HUES48 (cell line): ENCODE data around the gene CASZ1.
A peak's percentile ranks its signal among the peaks of the same experiment; 100 is the strongest.

Experiments used
- H3K27ac ChIP-seq: one replicate; pipeline ENCODE4 v1.7.0; 2013; ENCODE audit warnings: low read depth, low read length, inconsistent platforms
- H3K27me3 ChIP-seq: 2 replicates; pipeline ENCODE4 v1.6.1; 2013; ENCODE audit warnings: mild to moderate bottlenecking, low read length; ENCODE audit not compliant: control insufficient read depth, insufficient read depth
- H3K36me3 ChIP-seq: 2 replicates; pipeline ENCODE4 v1.6.1; 2013; ENCODE audit warnings: low read length; ENCODE audit not compliant: control insufficient read depth, insufficient read depth
- H3K4me1 ChIP-seq: 2 replicates; pipeline ENCODE4 v1.6.1; 2013; ENCODE audit warnings: mild to moderate bottlenecking, low read length; ENCODE audit not compliant: control insufficient read depth, insufficient read depth
- H3K4me3 ChIP-seq: 2 replicates; pipeline ENCODE4 v1.5.1; 2013; ENCODE audit warnings: mild to moderate bottlenecking, low read depth, low read length
- H3K9ac ChIP-seq: 2 replicates; pipeline ENCODE4 v1.6.1; 2013; ENCODE audit warnings: mild to moderate bottlenecking, low read depth, low read length, moderate library complexity
- H3K9me3 ChIP-seq: 2 replicates; pipeline ENCODE4 v1.6.1; 2013; ENCODE audit warnings: low read length; ENCODE audit not compliant: control insufficient read depth, insufficient read depth

Gene CASZ1

GRCh38 chr1:10821388-10821787 is 24.9 kb upstream of the CASZ1 start:
- Histone ChIP-seq H3K4me1 (peaks cover 3% of the 10 kb centered on the region), H3K9me3 (no peaks in the 10 kb centered on the region), H3K9ac (no peak overlapping the region), H3K4me3 (no peak overlapping the region), H3K36me3 (no peaks in the 10 kb centered on the region), H3K27me3 (no peaks in the 10 kb centered on the region), H3K27ac (no peak overlapping the region)

DNA sequence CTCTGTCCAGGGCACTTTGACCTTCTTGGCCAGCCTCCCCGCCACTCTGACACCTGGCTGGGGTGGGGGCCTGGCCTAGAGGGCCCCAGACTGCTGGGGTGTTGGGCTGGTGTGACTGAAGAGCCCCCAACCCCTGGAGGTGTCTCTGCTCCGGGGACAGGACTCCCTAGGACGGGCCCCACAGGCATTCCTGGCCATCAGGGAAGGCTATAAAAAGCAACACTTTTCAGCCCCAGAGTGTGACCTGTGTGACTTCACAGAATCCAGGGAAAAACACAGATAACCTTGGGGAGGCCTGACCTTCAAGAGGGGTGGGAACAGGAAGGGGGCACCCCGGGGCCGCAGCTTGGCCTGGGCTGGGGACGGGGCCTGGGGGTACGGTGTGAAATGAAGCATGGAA is 24.0 kb upstream of the CASZ1 start:
- H3K27me3 ChIP-seq = no peaks in the 10 kb centered on the region
- no peaks in the 10 kb centered on the region for H3K9me3 ChIP-seq
- H3K9ac ChIP-seq = no peak overlapping the region
- no peak overlapping the region for H3K27ac ChIP-seq
- H3K4me3 ChIP-seq = no peak overlapping the region
- H3K36me3 ChIP-seq = no peaks in the 10 kb centered on the region
- peaks cover 9% of the 10 kb centered on the region for H3K4me1 ChIP-seq

- Histone ChIP-seq H3K4me3 (no peak overlapping the region), H3K9ac (no peak overlapping the region), H3K36me3 (no peaks in the 10 kb centered on the region)
These were observed 22.9 kb upstream of the CASZ1 start for GRCh38 chr1:10819198-10819901.

DNA sequence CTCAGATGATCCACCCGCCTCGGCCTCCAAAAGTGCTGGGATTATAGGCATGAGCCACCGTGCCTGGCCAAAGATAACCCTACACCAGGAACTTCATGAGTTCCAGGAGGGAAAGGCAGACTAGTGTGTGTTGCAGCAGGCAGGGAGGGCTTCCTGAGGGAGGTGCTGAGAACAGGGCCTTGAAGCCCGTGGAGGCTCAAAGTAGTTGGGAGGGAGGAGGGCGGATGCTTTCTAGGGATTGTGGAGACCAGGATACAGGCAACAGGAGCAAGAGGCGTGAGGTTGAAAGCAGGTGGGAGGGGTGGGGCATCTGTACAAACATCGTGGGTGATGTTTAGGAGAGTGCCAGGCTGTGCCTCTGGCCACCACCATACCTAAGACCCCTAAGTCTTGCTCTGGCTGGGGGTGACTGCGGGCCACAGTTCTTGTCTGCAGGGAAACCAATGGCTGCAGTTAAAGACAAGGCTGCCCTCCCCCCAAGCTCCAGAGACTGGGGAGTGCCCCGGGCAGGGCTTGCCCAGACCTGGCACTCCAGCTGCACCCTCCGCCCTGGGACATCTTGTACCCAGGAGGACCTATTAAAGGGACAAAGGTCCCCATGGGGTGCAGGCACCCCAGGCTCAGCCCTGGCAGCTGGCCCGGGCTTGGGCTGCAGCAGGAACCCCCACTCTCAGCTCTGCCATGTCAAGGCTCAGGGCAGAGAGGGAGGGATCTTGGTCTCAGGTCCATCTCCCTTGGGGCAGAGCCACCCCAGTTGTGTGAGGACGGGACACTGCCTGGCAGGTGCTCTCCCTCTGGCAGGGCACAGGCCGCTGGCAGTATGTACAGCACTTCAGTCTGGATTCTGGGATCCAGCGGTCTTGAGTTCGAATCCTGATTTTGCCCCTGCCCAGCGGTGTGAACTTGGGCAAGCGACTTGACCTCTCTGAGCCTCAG is 22.1 kb upstream of the CASZ1 start:
- Histone ChIP-seq H3K4me1 (peaks cover 17% of the 10 kb centered on the region), H3K36me3 (no peaks in the 10 kb centered on the region), H3K9me3 (no peaks in the 10 kb centered on the region), H3K4me3 (no peak overlapping the region), H3K27ac (no peak overlapping the region), H3K9ac (no peak overlapping the region), H3K27me3 (no peaks in the 10 kb centered on the region)

More at GRCh38 chr1:10819198-10819901, 22.9 kb upstream of the CASZ1 start:
- no peak overlapping the region for H3K27ac ChIP-seq
- H3K4me1 ChIP-seq = peaks cover 16% of the 10 kb centered on the region
- no peaks in the 10 kb centered on the region for H3K9me3 ChIP-seq
- no peaks in the 10 kb centered on the region for H3K27me3 ChIP-seq

DNA sequence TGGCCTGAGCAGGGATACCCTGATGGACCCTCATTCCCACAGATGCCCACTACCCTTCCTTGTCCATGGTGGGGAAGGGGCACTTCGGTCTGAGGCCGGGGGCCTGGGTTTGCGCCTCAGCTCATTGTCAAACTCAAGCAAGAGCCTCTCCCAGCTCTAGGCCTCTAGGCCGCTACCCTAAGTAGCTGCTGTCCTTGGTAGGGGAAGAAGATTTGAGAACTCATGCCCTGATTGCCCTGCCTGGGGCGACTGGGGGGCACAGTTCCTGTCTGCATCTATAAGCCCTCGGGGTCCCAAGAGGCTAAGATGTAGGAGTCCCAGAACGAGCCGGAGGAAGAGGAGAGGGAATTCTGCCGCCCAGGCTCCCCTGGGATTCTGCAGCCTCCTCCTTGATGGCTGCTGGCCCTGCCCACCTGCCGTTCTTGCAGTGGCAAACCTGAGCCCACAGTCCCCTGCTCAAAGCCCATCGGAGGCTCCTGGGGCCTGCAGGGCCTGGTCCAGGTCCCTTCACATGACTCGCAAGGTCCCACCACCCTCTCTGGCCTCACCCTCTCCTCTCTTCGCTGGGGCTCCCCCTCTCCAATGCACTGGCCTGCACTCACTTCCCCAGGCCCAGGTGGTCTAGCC is 20.4 kb upstream of the CASZ1 start:
- H3K4me1 ChIP-seq = peaks cover 17% of the 10 kb centered on the region

GRCh38 chr1:10816233-10816632 is 19.8 kb upstream of the CASZ1 start:
- H3K27ac ChIP-seq = no peak overlapping the region

More for the DNA sequence above, 20.4 kb upstream of the CASZ1 start:
- Histone ChIP-seq H3K27me3 (no peaks in the 10 kb centered on the region), H3K4me3 (no peak overlapping the region), H3K9ac (no peak overlapping the region), H3K36me3 (no peaks in the 10 kb centered on the region), H3K9me3 (no peaks in the 10 kb centered on the region), H3K27ac (no peak overlapping the region)

DNA sequence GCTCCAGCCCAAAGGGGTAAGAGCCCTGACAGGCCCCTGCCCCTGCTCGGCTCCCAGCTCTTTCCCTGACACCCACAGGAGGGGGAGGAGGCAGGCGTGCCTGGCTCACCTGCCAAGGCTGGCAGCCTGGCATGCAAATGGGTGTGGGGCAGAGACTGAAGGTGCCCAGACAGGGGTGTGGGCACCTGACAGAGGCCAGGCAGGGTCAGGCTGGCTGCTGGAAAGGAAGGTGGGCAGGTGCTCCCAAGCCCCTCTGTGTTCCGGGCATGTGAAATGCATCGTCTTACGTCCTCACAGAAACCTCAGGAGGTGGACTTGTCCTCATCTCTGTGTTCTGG is 19.4 kb upstream of the CASZ1 start:
- Histone ChIP-seq H3K36me3 (no peaks in the 10 kb centered on the region), H3K27me3 (no peaks in the 10 kb centered on the region), H3K27ac (no peak overlapping the region), H3K9ac (no peak overlapping the region), H3K9me3 (no peaks in the 10 kb centered on the region), H3K4me3 (no peak overlapping the region), H3K4me1 (peaks cover 17% of the 10 kb centered on the region)

More at GRCh38 chr1:10816233-10816632, 19.8 kb upstream of the CASZ1 start:
- Histone ChIP-seq H3K9ac (no peak overlapping the region), H3K36me3 (no peaks in the 10 kb centered on the region), H3K9me3 (no peaks in the 10 kb centered on the region), H3K27me3 (no peaks in the 10 kb centered on the region), H3K4me1 (peaks cover 17% of the 10 kb centered on the region), H3K4me3 (no peak overlapping the region)

- Histone ChIP-seq H3K9ac (0 out of 2 replicates have a peak overlapping the region, but pooled peaks have one; percentile 7), H3K27me3 (0 out of 2 replicates have a peak, but pooled peaks cover 4% of the 10 kb centered on the region), H3K4me1 (peaks cover 17% of the 10 kb centered on the region), H3K36me3 (no peaks in the 10 kb centered on the region), H3K27ac (no peak overlapping the region), H3K9me3 (no peaks in the 10 kb centered on the region), H3K4me3 (no peak overlapping the region)
These were observed 18.8 kb upstream of the CASZ1 start for GRCh38 chr1:10814976-10815857.

- peaks cover 17% of the 10 kb centered on the region for H3K4me1 ChIP-seq
- H3K27me3 ChIP-seq = 0 out of 2 replicates have a peak, but pooled peaks cover 4% of the 10 kb centered on the region
- H3K4me3 ChIP-seq = no peak overlapping the region
- no peaks in the 10 kb centered on the region for H3K36me3 ChIP-seq
- no peaks in the 10 kb centered on the region for H3K9me3 ChIP-seq
- no peak overlapping the region for H3K9ac ChIP-seq
- H3K27ac ChIP-seq = no peak overlapping the region
These were observed 17.9 kb upstream of the CASZ1 start for GRCh38 chr1:10814312-10814711.

DNA sequence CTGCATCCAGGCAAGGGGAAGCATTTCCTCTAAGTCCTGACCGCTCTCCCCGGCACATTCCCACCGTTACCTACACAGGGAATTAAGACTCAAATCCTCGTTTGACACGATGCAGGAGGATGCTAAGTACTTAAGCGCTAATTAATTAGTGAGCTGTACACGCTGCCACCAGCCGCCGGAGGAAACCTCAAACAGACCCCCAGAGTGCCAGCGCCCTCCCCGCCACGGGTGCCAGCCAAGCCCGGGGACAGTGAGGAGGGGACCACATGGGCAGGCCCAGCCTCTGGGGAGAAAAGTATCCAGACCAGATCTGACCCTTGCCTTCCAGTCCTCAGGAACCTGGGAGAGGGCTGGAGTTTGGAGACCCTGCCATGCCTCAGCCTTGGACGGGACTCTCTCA is 17.4 kb upstream of the CASZ1 start:
- H3K9ac ChIP-seq = no peak overlapping the region
- H3K36me3 ChIP-seq = no peaks in the 10 kb centered on the region
- H3K4me3 ChIP-seq = no peak overlapping the region
- H3K9me3 ChIP-seq = no peaks in the 10 kb centered on the region
- 0 out of 2 replicates have a peak, but pooled peaks cover 4% of the 10 kb centered on the region for H3K27me3 ChIP-seq
- H3K4me1 ChIP-seq = peaks cover 17% of the 10 kb centered on the region
- no peak overlapping the region for H3K27ac ChIP-seq
